GM19240 (cell line): ENCODE data around the gene GPR21.

Source experiments
- DNase-seq: peaks from one replicate; pipeline ENCODE4 v3.0.0; 2011; ENCODE audit warnings: low spot score; ENCODE audit not compliant: insufficient read length

GPR21 gene

GRCh38 chr9:123033864-123034601 is 566 bp downstream of the GPR21 start:
- DNase-seq: no peak

GRCh38 chr9:123034881-123035510 is 1.5 kb downstream of the GPR21 start:
- no peak for DNase-seq

GRCh38 chr9:123035791-123036190 is 2.3 kb downstream of the GPR21 start:
- no peak for DNase-seq

GRCh38 chr9:123036893-123037545 is 3.6 kb downstream of the GPR21 start:
- DNase-seq: no peak

GRCh38 chr9:123039617-123040219 is 6.3 kb downstream of the GPR21 start:
- DNase-seq: no peak

GRCh38 chr9:123040801-123041200 is 7.3 kb downstream of the GPR21 start:
- no peak for DNase-seq

GRCh38 chr9:123041489-123041888 is 8.0 kb downstream of the GPR21 start:
- DNase-seq: no peak

- DNase-seq: no peak
Measured at GRCh38 chr9:123043081-123043939, 9.8 kb downstream of the GPR21 start.

GRCh38 chr9:123044586-123044985 is 11.1 kb downstream of the GPR21 start:
- DNase-seq: no peak

- no peak for DNase-seq
Measured at GRCh38 chr9:123046406-123047195, 13.1 kb downstream of the GPR21 start.

- no peak for DNase-seq
Measured at GRCh38 chr9:123048748-123049147, 15.3 kb downstream of the GPR21 start.

GRCh38 chr9:123049589-123050222 is 16.2 kb downstream of the GPR21 start:
- no peak for DNase-seq

- DNase-seq: no peak
Measured at GRCh38 chr9:123053046-123053445, 19.6 kb downstream of the GPR21 start.

GRCh38 chr9:123053711-123054110 is 20.2 kb downstream of the GPR21 start:
- DNase-seq: no peak

- no peak for DNase-seq
Measured at GRCh38 chr9:123058834-123059233, 25.4 kb downstream of the GPR21 start.

GRCh38 chr9:123059472-123060220 is 26.2 kb downstream of the GPR21 start:
- no peak for DNase-seq

- no peak for DNase-seq
Measured at GRCh38 chr9:123061216-123061615, 27.7 kb downstream of the GPR21 start.

- no peak for DNase-seq
Measured at GRCh38 chr9:123062351-123063176, 29.1 kb downstream of the GPR21 start.
